Measurements from ENCODE around the gene OR10P1.

The OR10P1 gene

GRCh38 chr12:55666508-55666907 lies 29.8 kb downstream of the OR10P1 start:
- no peaks in the 10 kb centered on the region for H3K9me3 ChIP-seq
- no peak for TF ChIP-seq CTCF (IDR thresholded peaks at IDR 0.05)
- no peaks in the 10 kb centered on the region for H3K27me3 ChIP-seq
- H3K27ac ChIP-seq: no peak overlapping the region
- H3K4me1 ChIP-seq (ENCODE audit: control insufficient read depth in 1 of 2, insufficient read depth in 1 of 2, low read depth in 1 of 2, low read length in 1 of 2): no peaks in the 10 kb centered on the region
- no peak overlapping the region for H3K4me3 ChIP-seq (ENCODE audit: low read depth in 1 of 2, low read length in 1 of 2)
- H3K36me3 ChIP-seq: no peaks in the 10 kb centered on the region

- no peaks in the 10 kb centered on the region for H3K4me1 ChIP-seq (ENCODE audit: control insufficient read depth in 1 of 2, insufficient read depth in 1 of 2, low read depth in 1 of 2, low read length in 1 of 2)
- TF ChIP-seq CTCF (IDR thresholded peaks at IDR 0.05): no peak
- H3K36me3 ChIP-seq: no peaks in the 10 kb centered on the region
- no peak overlapping the region for H3K4me3 ChIP-seq (ENCODE audit: low read depth in 1 of 2, low read length in 1 of 2)
- H3K27me3 ChIP-seq: no peaks in the 10 kb centered on the region
- H3K27ac ChIP-seq: no peak overlapping the region
- no peaks in the 10 kb centered on the region for H3K9me3 ChIP-seq
Observed at GRCh38 chr12:55670276-55670675, 33.6 kb downstream of the OR10P1 start.

- Histone ChIP-seq H3K27ac (no peak overlapping the region), H3K9me3 (no peaks in the 10 kb centered on the region), H3K4me3 (ENCODE audit: low read depth in 1 of 2, low read length in 1 of 2) (no peak overlapping the region), H3K36me3 (no peaks in the 10 kb centered on the region), H3K27me3 (no peaks in the 10 kb centered on the region), H3K4me1 (ENCODE audit: control insufficient read depth in 1 of 2, insufficient read depth in 1 of 2, low read depth in 1 of 2, low read length in 1 of 2) (peaks cover 2 to 7% of the 10 kb centered on the region in 2 experiments)
- no peak for TF ChIP-seq CTCF (IDR thresholded peaks at IDR 0.05)
Observed at GRCh38 chr12:55671746-55672145, 35.1 kb downstream of the OR10P1 start.

GRCh38 chr12:55673638-55674037 lies 36.9 kb downstream of the OR10P1 start:
- Histone ChIP-seq H3K36me3 (no peaks in the 10 kb centered on the region), H3K4me3 (ENCODE audit: low read depth in 1 of 2, low read length in 1 of 2) (no peak overlapping the region), H3K27me3 (no peaks in the 10 kb centered on the region), H3K4me1 (ENCODE audit: control insufficient read depth in 1 of 2, insufficient read depth in 1 of 2, low read depth in 1 of 2, low read length in 1 of 2) (peaks cover 5 to 14% of the 10 kb centered on the region in 2 experiments), H3K9me3 (no peaks in the 10 kb centered on the region), H3K27ac (no peak overlapping the region)
- TF ChIP-seq CTCF (IDR thresholded peaks at IDR 0.05): no peak

GRCh38 chr12:55675666-55676065 lies 39.0 kb downstream of the OR10P1 start:
- H3K27me3 ChIP-seq: no peaks in the 10 kb centered on the region
- TF ChIP-seq CTCF (IDR thresholded peaks at IDR 0.05): no peak
- no peak overlapping the region for H3K27ac ChIP-seq
- no peaks in the 10 kb centered on the region for H3K9me3 ChIP-seq
- H3K4me3 ChIP-seq (ENCODE audit: low read depth in 1 of 2, low read length in 1 of 2): no peak overlapping the region
- H3K36me3 ChIP-seq: no peaks in the 10 kb centered on the region
- H3K4me1 ChIP-seq (ENCODE audit: control insufficient read depth in 1 of 2, insufficient read depth in 1 of 2, low read depth in 1 of 2, low read length in 1 of 2): peaks cover 5 to 14% of the 10 kb centered on the region in 2 experiments

GRCh38 chr12:55676707-55677106 lies 40.0 kb downstream of the OR10P1 start:
- Histone ChIP-seq H3K9me3 (no peaks in the 10 kb centered on the region), H3K36me3 (no peaks in the 10 kb centered on the region), H3K27ac (no peak overlapping the region), H3K27me3 (no peaks in the 10 kb centered on the region), H3K4me3 (ENCODE audit: low read depth in 1 of 2, low read length in 1 of 2) (no peak overlapping the region), H3K4me1 (ENCODE audit: control insufficient read depth in 1 of 2, insufficient read depth in 1 of 2, low read depth in 1 of 2, low read length in 1 of 2) (peaks cover 15 to 23% of the 10 kb centered on the region in 2 experiments)
- no peak for TF ChIP-seq CTCF (IDR thresholded peaks at IDR 0.05)
